T47D (cell line): ENCODE data around the gene SPATA20.

Experiments
- DNase-seq, 2 experiments: peaks; one replicate each; pipeline versions ENCODE4 v3.0.0 to v3.0.0-alpha.2; 2011 to 2012; ENCODE audit warnings: low read depth in 1 of 2, low spot score in 1 of 2
- JUND ChIP-seq: IDR thresholded peaks from 2 replicates; pipeline ENCODE4 v1.6.1; 2012; ENCODE audit warnings: low read depth
- in situ Hi-C: cut with HindIII; loops from 2 replicates; pipeline ENCODE4 v1.10.0; 2016; ENCODE audit warnings: low sequenced_read_pairs, low pct_unique_long_range_greater_than_20kb

Gene SPATA20

GRCh38 chr17:50513495-50513894, 33.5 kb upstream of the SPATA20 start:
- in situ Hi-C loops = no loop called here
- no peak for DNase-seq
- no peak for TF ChIP-seq JUND

GRCh38 chr17:50514388-50514787, 32.6 kb upstream of the SPATA20 start:
- in situ Hi-C loops = no loop called here
- no peak for TF ChIP-seq JUND
- no peak for DNase-seq

GRCh38 chr17:50514936-50515702, 31.9 kb upstream of the SPATA20 start:
- in situ Hi-C loops = no loop called here
- no peak for DNase-seq
- TF ChIP-seq JUND = no peak

GRCh38 chr17:50517011-50517410, 30.0 kb upstream of the SPATA20 start:
- no peak for TF ChIP-seq JUND
- in situ Hi-C loops = no loop called here
- no peak for DNase-seq

GRCh38 chr17:50517504-50518383, 29.2 kb upstream of the SPATA20 start:
- no peak for TF ChIP-seq JUND
- DNase-seq = no peak
- in situ Hi-C loops = no loop called here

- in situ Hi-C loops = no loop called here
- no peak for TF ChIP-seq JUND
- no peak for DNase-seq
Measured at GRCh38 chr17:50518384-50519023, 28.5 kb upstream of the SPATA20 start.

GRCh38 chr17:50519141-50519834, 27.7 kb upstream of the SPATA20 start:
- no peak for DNase-seq
- in situ Hi-C loops = no loop called here
- TF ChIP-seq JUND = no peak

- DNase-seq = no peak
- in situ Hi-C loops = no loop called here
- TF ChIP-seq JUND = no peak
Measured at GRCh38 chr17:50520483-50520882, 26.5 kb upstream of the SPATA20 start.

- no peak for TF ChIP-seq JUND
- no peak for DNase-seq
- in situ Hi-C loops = no loop called here
Measured at GRCh38 chr17:50521514-50521913, 25.5 kb upstream of the SPATA20 start.

GRCh38 chr17:50522766-50523165, 24.2 kb upstream of the SPATA20 start:
- no peak for TF ChIP-seq JUND
- DNase-seq = no peak
- in situ Hi-C loops = no loop called here

- TF ChIP-seq JUND = no peak
- peak in 1 of 2 experiments; percentile 80 for DNase-seq
- in situ Hi-C loops = no loop called here
Measured at GRCh38 chr17:50523208-50523607, 23.8 kb upstream of the SPATA20 start.

GRCh38 chr17:50524838-50525237, 22.1 kb upstream of the SPATA20 start:
- TF ChIP-seq JUND = no peak
- in situ Hi-C loops = no loop called here
- no peak for DNase-seq
